ENCODE data around the gene HOXB8.

HOXB8 gene

GRCh38 chr17:48629411-48629759, 14.3 kb upstream of the HOXB8 start:
- H4K20me1 ChIP-seq (ENCODE audit: insufficient read depth, low read length): no peaks in the 10 kb centered on the region
- H3K4me1 ChIP-seq (ENCODE audit: low read length): peaks cover 24% of the 10 kb centered on the region
- H3K9me3 ChIP-seq (ENCODE audit: insufficient read depth, low read length): no peaks in the 10 kb centered on the region
- no peak for TF ChIP-seq CTCF (IDR thresholded peaks at IDR 0.05; ENCODE audit: low read depth, low read length)
- TF ChIP-seq EZH2phosphoT487 (IDR thresholded peaks at IDR 0.05; ENCODE audit: low read depth): no peak
- H3K9ac ChIP-seq (ENCODE audit: low read length): no peak overlapping the region
- no peak overlapping the region for H2AFZ ChIP-seq (ENCODE audit: low read depth, low read length)
- H3K4me2 ChIP-seq (ENCODE audit: low read length): no peak overlapping the region
- H3K27me3 ChIP-seq (ENCODE audit: low read depth, low read length): peaks cover 30% of the 10 kb centered on the region
- H3K4me3 ChIP-seq (ENCODE audit: low read length): no peak overlapping the region
- no peaks in the 10 kb centered on the region for H3K79me2 ChIP-seq (ENCODE audit: low read length)
- no peaks in the 10 kb centered on the region for H3K36me3 ChIP-seq (replicated peaks; ENCODE audit: low read depth, low read length)
- H3K27ac ChIP-seq (ENCODE audit: low read length): no peak overlapping the region

GRCh38 chr17:48628649-48629410, 13.7 kb upstream of the HOXB8 start:
- Histone ChIP-seq H3K9me3 (ENCODE audit: insufficient read depth, low read length) (no peaks in the 10 kb centered on the region), H3K4me3 (ENCODE audit: low read length) (no peak overlapping the region), H4K20me1 (ENCODE audit: insufficient read depth, low read length) (no peaks in the 10 kb centered on the region), H3K36me3 (replicated peaks; ENCODE audit: low read depth, low read length) (no peaks in the 10 kb centered on the region), H2AFZ (ENCODE audit: low read depth, low read length) (no peak overlapping the region), H3K4me2 (ENCODE audit: low read length) (no peak overlapping the region), H3K4me1 (ENCODE audit: low read length) (peaks cover 24% of the 10 kb centered on the region), H3K9ac (ENCODE audit: low read length) (no peak overlapping the region), H3K79me2 (ENCODE audit: low read length) (no peaks in the 10 kb centered on the region), H3K27me3 (ENCODE audit: low read depth, low read length) (peaks cover 36% of the 10 kb centered on the region), H3K27ac (ENCODE audit: low read length) (no peak overlapping the region)
- TF ChIP-seq EZH2phosphoT487 (IDR thresholded peaks at IDR 0.05; ENCODE audit: low read depth): no peak
- TF ChIP-seq CTCF (IDR thresholded peaks at IDR 0.05; ENCODE audit: low read depth, low read length): no peak

- no peaks in the 10 kb centered on the region for H3K79me2 ChIP-seq (ENCODE audit: low read length)
- H3K27me3 ChIP-seq (ENCODE audit: low read depth, low read length): peaks cover 45% of the 10 kb centered on the region
- H3K36me3 ChIP-seq (replicated peaks; ENCODE audit: low read depth, low read length): no peaks in the 10 kb centered on the region
- no peak overlapping the region for H3K9ac ChIP-seq (ENCODE audit: low read length)
- H4K20me1 ChIP-seq (ENCODE audit: insufficient read depth, low read length): no peaks in the 10 kb centered on the region
- H3K27ac ChIP-seq (ENCODE audit: low read length): no peak overlapping the region
- no peak overlapping the region for H3K4me3 ChIP-seq (ENCODE audit: low read length)
- H3K4me1 ChIP-seq (ENCODE audit: low read length): peaks cover 22% of the 10 kb centered on the region
- H3K4me2 ChIP-seq (ENCODE audit: low read length): no peak overlapping the region
- TF ChIP-seq EZH2phosphoT487 (IDR thresholded peaks at IDR 0.05; ENCODE audit: low read depth): no peak
- H2AFZ ChIP-seq (ENCODE audit: low read depth, low read length): no peak overlapping the region
- H3K9me3 ChIP-seq (ENCODE audit: insufficient read depth, low read length): no peaks in the 10 kb centered on the region
Observed at GRCh38 chr17:48627623-48628521, 12.8 kb upstream of the HOXB8 start.

- H3K4me1 ChIP-seq (ENCODE audit: low read length): peaks cover 15% of the 10 kb centered on the region
- H3K27me3 ChIP-seq (ENCODE audit: low read depth, low read length): peaks cover 52% of the 10 kb centered on the region
- peak overlapping the region; percentile 57 for H3K4me3 ChIP-seq (ENCODE audit: low read length)
- peak overlapping the region; percentile 41 for H3K4me2 ChIP-seq (ENCODE audit: low read length)
- H3K9ac ChIP-seq (ENCODE audit: low read length): peak overlapping the region; percentile 36
- no peaks in the 10 kb centered on the region for H3K79me2 ChIP-seq (ENCODE audit: low read length)
- TF ChIP-seq EZH2phosphoT487 (IDR thresholded peaks at IDR 0.05; ENCODE audit: low read depth) (no peak), CTCF (IDR thresholded peaks at IDR 0.05; ENCODE audit: low read depth, low read length) (no peak)
- no peaks in the 10 kb centered on the region for H3K9me3 ChIP-seq (ENCODE audit: insufficient read depth, low read length)
- no peak overlapping the region for H3K27ac ChIP-seq (ENCODE audit: low read length)
- H4K20me1 ChIP-seq (ENCODE audit: insufficient read depth, low read length): no peaks in the 10 kb centered on the region
- H2AFZ ChIP-seq (ENCODE audit: low read depth, low read length): 0 out of 2 replicates have a peak overlapping the region, but pooled peaks have one; percentile 10
- no peaks in the 10 kb centered on the region for H3K36me3 ChIP-seq (replicated peaks; ENCODE audit: low read depth, low read length)
Observed at GRCh38 chr17:48627118-48627597, 12.1 kb upstream of the HOXB8 start.

Data from OCI-LY3 (cell line).